CD4-positive, alpha-beta T cell treated with Interleukin-12 subunit alpha and Interleukin-12 subunit beta, for 1 hour (primary cell): ENCODE data around the gene CYP27A1.

ENCODE experiments used
- DNase-seq: peaks from one replicate; pipeline ENCODE4 v3.0.0-alpha.2; 2020

Gene CYP27A1

DNA sequence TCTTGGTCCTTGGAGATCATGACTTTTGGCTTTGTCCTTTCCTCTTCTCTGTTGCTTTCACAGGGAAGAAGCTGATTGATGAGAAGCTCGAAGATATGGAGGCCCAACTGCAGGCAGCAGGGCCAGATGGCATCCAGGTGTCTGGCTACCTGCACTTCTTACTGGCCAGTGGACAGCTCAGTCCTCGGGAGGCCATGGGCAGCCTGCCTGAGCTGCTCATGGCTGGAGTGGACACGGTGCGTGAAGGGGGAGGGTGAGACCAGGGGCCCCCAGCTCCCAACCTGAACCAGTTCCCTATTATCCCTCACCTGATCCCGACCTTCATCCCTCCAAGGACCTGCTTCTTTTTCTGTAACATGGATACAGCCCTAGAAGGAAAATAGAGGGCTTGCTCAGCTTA lies 30.9 kb downstream of the CYP27A1 start:
- DNase-seq, result no peak

DNA sequence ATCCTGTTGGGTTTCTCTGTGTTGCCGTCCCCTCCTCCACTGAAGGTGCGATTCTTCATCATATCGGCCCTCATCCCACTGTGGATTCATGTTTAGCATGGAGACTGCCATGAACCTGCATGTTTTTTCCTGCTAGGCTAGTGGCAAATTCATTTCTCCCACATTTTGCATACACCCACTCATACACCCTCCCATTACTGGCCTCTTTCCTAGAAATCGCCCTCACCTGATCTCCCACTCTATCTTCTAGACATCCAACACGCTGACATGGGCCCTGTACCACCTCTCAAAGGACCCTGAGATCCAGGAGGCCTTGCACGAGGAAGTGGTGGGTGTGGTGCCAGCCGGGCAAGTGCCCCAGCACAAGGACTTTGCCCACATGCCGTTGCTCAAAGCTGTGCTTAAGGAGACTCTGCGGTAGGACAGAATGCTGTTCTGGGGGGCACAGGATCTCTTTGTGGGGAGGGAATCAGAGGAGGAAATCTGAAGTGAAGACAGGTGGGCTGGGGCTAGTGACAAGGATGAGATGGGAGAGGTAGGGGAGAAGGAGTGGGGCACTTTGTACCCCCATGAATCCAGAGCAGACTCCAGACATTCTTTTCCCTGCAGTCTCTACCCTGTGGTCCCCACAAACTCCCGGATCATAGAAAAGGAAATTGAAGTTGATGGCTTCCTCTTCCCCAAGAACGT lies 32.0 kb downstream of the CYP27A1 start:
- DNase-seq, result no peak

DNA sequence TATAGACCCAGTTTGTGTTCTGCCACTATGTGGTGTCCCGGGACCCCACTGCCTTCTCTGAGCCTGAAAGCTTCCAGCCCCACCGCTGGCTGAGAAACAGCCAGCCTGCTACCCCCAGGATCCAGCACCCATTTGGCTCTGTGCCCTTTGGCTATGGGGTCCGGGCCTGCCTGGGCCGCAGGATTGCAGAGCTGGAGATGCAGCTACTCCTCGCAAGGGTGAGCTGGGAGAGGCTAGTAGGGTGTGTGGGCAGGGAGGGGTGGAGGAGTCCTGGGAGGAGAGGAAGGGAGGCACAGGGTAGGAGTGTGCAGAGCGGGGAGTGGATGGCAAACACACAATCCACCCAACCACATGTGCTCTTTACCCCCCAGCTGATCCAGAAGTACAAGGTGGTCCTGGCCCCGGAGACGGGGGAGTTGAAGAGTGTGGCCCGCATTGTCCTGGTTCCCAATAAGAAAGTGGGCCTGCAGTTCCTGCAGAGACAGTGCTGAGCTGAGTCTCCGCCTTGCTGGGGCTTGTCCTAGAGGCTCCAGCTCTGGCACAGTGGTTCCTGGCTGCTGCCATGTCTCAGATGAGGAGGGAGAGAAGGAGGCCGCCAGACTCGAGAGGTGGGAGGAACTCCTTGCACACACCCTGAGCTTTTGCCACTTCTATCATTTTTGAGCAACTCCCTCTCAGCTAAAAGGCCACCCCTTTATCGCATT lies 32.7 kb downstream of the CYP27A1 start:
- DNase-seq, result no peak

DNA sequence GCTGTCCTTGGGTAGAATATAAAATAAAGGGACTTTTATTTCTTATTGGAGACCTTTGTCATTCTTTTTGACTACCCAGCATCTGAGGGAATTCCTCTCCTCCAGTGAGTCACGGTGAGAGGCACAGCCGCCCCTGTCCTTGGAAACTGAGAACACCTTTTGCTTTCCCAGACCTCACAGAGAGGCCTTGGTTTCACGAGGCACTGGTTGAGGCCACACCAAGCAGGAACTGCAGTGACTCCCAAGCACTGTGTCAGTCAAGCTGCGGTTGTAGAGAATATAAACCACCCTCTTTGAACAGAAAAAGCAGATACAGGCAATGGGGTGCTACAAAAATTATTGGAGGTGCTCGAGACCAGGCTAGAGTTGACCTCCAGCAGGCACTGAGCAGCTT lies 33.3 kb downstream of the CYP27A1 start:
- DNase-seq, result no peak

DNA sequence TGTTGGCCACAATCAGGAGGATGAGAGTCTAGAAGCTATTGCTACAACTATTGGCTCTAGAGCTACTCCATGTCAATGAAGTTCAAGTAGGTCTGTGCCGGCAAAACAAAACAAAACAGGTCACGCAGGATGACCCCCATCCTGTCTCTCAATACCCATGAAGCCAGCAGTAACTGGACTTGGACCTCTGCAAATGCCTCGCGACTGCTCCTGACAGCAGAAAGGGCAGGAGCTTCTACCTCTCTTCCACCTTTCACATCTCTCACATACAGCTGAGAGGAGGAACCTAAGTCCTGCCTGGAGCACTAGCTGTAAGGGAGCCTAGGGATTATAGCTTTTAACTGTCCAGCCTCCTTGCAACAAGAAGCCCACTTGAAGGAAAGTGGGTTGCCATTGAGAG lies 33.7 kb downstream of the CYP27A1 start:
- DNase-seq, result no peak

DNA sequence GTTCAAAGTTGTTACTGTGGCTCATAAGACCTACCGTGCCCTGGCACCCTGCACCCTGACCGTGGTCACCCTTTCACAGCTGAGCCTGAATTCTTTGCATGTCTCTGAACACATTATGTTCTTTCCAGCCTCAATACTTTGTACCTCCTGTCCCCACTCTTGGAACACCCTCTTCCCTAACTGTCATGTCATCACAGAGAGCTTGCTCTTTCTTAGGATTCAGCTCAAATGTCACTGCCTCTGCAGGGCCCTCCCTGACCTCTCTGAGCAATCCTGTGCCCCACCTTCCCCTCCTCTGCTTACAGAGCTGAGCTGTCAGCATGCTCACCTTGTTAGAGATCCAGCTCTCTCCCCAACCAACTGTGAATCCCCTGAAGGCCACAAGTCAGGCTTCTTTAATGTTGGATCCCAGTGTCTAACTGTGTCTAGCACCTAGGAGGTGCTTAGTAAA lies 34.6 kb downstream of the CYP27A1 start:
- DNase-seq, result no peak

DNA sequence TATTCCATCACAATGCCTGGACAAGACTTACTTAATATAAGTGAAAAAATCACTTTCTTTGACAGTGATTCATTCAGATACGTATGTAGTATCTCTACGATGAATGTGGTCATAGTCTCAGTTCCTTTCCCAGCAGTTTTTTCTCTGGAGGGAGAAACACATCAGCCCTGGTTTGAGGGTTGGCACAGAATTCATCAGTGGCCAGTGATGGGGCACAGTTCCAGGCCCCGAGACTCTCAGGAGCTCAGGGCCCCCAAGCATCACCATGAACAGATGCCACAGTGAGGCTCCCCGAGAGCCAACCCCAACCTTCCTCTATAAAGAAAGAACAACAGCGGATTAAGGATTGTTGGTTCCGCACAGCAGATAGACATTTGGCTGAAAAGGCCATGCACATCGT lies 37.1 kb downstream of the CYP27A1 start:
- no peak for DNase-seq

DNA sequence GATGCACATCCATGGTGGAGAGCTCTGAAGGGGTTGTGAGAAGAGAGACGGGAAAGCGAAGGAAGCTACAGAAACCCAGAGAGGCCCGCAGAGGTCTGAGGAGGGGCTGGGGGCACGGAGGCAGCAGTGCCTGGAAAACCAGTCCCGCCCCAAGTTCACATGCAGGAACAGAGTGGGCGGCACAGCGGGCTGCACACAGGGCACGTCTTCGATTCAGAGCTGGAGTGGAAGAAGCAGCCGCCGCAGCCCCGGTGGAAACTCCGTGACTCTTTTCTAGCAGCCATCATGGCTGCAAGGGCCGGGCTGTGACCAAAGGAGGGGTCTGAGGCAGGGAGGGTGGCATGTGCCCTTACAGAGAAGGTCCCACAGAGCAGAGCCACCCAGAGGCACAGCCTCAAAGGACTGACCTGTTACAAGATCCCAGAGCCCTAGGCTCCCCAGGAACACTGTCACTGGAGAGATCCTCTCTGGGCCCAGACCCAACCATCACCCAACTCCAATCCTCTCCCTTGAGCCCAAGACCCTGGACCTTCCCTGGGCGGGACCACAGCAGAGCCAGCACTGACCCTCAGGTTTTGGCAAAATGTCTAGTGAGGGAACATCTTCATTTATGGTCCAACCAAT lies 38.9 kb downstream of the CYP27A1 start:
- no peak for DNase-seq

DNA sequence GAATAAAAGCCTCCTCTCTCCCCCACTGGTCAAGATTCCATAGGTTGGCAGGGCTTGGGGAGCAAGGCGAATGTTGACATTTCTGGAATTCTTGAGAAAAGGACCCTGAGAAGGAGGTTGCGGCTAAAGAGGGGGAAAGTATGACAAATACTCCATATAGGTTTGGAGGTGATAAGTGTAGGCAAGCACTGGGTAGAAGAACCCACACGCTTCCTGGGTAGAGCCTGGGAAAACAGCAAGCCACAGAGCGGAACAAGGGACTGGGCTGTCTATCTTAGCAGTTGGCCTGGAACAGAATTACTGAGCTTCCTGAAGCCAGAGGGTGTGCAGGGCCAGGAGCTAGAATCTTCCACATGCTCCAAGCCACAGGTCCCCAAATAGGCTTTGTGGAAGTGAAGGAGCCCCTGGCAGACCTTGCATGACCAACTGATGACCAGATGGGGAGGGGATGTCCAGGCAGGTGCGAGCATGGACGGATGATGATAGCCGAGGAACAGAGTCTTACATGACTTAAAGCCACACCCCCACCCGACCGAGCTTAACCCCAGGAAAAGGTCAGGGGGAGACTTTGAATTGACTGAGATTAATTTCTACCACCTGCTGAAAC lies 39.8 kb downstream of the CYP27A1 start:
- no peak for DNase-seq

DNA sequence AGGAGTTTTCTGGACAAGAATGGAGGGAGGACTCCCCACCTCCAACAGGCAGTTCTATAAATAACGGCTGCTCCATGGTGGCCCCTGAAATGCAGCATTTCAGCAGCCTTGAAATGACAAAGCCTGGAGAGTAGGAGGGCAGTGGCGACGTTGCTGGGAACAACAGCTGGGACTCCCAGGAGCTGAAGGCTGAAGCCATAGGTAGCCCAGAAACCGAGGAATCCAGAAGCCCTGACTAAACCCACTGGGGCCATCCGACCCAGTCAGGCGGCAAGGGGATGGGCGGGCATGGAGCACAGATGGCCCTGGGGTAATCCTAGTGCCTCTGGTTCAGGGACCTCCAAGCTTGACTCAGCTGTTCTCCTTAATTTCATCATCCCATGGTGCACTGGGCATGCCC lies 40.7 kb downstream of the CYP27A1 start:
- no peak for DNase-seq

DNA sequence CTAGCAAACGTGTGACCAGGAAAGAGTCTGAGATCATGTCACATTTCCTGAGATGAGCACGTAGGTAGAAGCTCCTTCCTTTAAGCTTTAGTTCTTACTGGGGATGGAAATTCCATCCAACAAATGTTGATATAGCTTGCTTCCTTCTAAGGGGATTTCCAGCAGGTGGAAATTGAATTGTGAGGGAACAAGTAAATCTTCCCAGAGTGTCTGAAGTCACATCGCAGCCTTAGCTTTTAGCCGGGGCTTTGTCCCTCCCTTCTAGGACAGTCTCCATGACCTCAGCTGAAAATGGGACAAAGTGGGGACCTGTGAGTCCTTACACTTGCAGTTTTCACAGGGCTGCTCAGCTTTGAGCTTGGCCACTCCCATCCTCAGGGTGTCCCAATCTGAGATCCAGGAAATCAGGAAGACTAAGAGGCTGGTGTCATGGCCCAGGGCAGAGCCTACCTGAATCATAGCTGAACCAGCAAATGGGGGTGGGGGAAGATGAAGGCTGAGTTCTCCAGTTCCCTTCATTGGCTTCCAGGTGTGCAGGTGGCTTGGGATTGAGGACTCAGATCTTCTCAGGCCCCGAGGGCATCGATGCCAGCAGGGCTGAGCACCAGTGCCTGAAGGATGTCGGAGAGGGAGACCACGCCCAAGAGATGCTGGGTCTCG lies 41.4 kb downstream of the CYP27A1 start:
- DNase-seq, result no peak

DNA sequence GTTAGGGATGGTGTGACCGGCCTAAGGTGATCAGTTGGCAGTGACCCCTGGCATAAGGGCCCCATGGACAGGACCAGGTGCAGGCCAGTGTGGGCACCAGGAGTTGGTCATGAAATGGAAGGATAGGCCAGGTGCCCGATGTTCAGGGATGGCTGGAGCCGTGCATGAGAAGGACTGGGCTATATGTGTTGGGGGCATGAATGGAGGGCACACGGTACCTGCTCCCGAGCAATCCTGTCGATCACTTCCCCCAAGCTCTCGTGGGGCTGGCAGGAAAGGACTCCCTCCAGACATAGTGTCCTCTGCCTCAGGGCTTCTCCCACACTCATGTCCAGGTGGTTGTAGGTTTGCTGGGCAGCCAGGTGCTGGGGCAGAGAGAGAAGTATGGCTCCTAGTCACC lies 42.1 kb downstream of the CYP27A1 start:
- no peak for DNase-seq

DNA sequence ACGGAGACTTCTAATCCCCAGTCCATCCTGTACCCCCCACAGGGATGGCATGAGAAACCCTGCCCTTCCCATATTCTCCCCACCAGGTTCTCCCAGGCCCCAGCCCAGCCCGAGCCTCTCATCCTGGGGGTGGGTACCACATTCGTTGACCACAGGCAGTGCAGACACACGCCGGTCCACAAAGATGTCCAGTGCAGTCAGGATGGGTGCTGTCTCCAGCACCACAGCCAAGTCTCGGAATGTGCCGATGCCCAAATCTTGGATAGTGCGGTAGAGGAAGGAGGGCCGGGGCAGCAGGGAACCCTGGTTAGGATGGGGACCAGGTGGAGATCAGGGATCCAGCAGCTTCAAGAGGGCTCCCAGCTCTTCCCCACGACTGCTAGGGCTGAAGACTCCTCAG lies 44.8 kb downstream of the CYP27A1 start:
- DNase-seq, result no peak

DNA sequence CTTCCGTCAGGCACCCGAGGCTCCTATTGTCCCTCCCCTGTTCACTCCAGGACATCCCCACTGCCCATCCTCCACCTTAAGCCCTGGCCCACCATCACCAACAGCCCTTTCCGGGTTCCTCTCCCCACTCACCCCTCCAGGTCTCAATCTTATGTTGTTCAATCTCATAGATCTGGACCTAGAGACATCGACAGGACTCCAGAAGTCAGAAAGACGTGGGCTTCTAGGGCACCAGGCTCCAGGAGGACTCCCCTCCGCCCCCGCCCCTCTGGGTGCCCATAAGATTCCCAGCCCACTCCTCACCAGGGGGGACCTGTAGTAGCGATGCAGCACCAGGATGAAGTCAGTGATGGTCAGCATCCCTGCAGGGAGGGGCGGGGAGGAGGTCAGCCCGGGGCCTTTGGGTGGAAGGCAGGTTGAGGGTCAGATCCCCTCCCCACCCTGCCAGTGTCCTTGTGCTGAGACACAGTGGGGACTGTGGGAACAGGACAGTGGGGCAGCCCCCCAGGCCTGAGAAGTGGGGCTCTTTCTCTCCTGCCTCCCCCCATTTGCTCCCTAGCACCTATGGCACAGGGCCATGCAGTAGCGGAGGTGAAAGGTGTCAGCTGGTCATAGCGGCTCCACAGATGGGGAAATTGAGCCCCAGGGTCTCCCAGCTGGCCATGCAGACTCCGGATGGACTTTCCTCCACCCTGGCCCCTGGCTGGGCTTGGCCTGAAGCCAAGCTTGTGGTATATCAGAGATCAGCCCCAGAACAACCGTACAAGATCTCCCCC lies 45.9 kb downstream of the CYP27A1 start:
- no peak for DNase-seq

DNA sequence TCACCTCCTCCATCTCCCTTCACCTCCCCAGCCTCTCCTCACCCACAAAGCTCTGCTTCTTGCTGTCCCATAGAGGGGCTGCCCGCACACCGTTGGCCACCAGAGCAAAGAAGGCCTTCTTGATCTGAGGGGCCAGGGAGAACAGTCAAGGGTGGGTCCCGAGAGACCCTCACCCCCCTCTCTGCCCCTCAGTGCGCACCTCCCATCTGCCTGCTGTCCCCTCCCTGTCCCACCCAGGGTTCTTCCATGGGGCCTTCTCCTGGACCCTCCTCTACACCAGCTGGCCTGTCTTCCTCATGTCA lies 46.5 kb downstream of the CYP27A1 start:
- DNase-seq, result no peak

DNA sequence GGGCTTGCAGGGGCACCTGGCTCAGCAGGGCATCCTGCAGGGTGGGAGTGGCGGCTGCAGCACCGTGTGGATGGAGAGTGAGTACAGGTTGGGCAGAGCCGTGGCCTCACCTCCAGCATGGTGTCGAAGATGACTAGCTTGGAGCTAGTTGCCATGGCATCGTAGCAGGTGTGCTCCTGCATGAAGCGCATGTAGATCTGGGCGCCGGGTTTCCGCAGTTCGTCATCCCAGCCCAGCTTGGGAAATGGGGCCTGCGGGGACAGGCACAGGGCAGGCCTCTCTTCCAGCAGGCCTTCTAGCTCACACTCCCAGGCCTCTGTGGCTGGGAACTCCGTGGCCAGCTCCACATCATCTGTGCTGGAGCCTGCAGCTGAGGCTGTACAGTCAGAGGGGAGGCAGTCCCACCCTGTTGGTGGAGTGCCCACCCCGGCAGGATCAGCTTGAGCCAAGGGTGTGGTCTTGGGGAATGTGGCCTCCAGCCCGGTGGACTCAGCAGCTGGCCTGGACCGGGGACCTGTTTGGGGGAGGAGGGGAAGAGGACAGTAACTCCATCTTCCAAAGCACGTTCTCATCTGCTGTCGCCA lies 48.0 kb downstream of the CYP27A1 start:
- DNase-seq, result no peak

DNA sequence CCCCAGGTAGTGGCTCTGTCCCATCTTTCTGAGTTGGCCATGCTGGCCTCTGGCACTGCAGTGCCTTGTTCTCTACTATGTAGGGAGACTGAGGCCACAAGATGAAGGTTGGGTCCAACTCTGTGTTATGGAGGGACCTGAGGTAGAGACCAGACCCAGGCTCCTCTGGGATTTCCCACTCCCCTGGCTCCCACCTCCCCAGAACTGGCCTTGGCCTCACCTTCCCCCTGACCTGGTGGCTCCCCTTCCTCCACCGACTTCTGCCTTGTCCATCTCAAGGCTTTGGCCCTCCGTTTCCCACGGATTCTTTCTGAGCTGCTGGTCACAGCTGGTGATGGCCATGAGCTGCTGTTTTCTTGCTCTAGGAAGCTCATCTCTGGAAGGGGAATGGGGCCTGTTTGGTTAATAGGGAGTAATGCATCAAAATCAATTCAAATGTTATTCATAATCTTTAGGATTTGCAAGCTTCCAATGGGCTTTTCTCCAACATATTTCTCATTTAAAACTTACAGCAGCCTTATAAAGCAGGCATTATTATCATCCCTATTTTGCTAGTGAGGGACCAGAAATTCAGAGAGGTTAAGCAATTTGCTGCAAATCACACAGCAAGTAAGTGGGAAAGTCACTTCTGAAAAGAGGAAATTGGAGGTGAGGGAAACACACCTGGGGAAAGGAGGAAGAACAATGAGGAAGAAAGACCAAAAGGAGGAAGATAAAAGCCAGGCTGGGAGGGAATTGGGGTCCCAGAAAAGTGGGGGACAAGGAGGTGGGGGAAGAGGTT lies 48.8 kb downstream of the CYP27A1 start:
- DNase-seq, result no peak

DNA sequence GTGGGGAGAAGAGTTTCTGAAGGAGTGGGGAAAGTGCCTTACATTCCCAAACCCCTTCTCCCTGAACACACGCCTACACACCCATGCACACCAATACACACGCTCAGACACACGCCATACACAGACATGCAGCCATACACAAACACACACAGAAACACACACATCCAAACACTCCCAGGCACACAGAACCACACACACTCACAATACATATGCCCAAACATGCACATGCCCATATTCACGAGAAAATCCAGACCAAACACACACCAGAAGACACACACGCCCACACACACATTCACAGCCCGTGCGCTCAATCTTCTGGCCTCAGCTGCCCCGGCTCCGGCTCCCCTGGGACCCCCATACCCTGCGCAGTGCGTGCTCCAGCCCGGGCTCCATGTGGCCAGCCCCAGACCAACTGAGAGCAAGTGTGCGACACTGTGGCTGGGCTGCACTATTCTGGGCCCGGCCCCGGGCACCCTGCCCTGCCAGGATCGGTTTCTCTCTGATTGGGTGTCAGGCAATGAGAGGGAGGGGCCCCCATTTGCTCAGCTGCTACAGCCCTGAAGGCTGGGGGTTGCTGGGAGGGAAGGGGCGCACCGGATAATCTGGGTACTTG lies 49.5 kb downstream of the CYP27A1 start, which contains the start of gene PRKAG3:
TSS of gene PRKAG3 (minus strand) at position 426 of the 613 bp plus-strand sequence.
- no peak for DNase-seq

DNA sequence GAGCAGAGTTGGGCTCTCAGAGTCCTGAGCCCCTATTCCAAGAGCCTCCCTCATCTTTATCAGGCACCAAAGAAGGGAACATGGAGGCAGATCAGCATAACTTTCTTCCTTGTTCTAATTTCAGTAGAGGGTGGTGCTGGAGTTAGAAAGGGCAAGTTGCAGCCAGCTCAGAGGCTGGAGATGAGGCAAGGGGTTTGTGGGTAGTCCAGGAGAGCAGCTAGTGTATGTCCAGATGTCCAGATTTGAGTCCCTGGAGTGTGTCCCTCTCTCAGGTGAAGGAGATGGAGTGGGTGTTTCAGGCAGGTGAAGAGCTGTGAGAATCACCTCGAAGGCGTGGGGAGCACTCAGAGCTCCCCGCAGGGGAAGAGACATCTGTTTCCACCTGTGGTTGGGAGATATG lies 50.1 kb downstream of the CYP27A1 start:
- DNase-seq, result no peak

DNA sequence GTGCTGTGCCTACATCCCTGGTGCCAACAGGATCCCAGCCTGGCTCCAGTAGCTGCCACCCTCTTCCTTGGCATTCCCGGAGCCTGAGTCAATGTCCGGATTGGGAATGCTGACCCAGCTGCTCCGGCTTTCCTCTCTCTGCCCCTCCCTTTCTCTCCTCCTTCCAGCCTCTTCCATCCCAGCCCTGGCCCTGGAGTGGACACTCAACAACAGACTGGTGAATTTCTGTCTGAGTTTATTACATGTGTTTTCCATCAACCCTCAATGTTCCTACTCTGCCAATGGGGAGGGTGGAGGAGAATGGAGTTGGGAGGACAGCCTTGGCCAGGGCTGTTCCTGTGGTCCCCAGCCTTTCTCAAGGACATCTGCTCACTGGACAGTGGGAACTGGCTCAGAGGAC lies 50.6 kb downstream of the CYP27A1 start:
- no peak for DNase-seq

DNA sequence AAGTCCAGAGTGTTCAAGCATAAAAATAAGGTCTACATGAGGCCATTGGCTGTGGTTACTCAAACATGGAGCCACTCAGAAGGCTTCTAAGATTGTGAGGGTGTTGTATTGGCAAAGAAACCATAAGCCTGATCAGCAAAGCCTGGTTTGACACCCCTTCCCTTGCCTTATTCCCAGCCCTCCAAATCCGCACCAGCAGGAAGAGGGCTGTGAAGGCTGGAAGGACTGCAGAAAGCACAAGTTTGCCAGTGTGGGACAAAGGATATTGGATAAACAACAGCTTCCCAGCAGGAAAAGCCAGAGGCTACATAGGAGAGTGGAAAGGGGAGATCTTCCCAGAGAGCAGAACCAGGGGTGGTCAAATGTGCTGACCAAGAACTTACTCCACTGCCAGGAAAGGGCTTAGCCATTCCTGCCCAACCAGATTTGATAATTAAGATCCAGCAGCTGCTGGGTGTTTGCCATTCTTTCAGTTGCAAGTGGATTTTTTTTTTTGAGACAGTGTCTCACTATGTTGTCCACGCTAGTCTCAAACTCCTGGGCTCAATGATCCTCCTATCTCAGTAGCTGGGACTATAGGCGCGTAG lies 51.2 kb downstream of the CYP27A1 start:
- no peak for DNase-seq
